Right lobe of liver (tissue), 6 donors: ENCODE data around the gene APH1B. TPM values are rescaled to one million over a fixed set of nuclear protein-coding genes. Genes with fewer than 3 reads are reported as not detected.

ENCODE experiments used
- ATAC-seq, 4 donors: fragments of 200-7000 bp; cut with Tn5 transposase; one replicate each; pipeline ENCODE4 v1.9.1; 2020; ENCODE audit warnings: mild to moderate bottlenecking in 4 of 4, moderate library complexity in 4 of 4
- DNase-seq, 3 donors: peaks; one replicate each; pipeline ENCODE4 v3.0.0-alpha.2; 2020
- H3K27ac ChIP-seq, 3 donors: fragments of 200-600 bp; one replicate each; pipeline ENCODE4 v1.8.0; 2022
- H3K27me3 ChIP-seq, 2 donors: fragments of 200-600 bp; one replicate each; pipeline ENCODE4 v1.8.0; 2022
- H3K36me3 ChIP-seq, 4 donors: fragments of 200-600 bp; sonication (generic) in 1 of 4; one replicate each; pipeline versions ENCODE4 v1.5.1 to v1.8.0; 2017 to 2022; ENCODE audit warnings: control low read depth in 1 of 4
- H3K4me1 ChIP-seq, 4 donors: fragments of 200-600 bp; sonication (generic) in 1 of 4; one replicate each; pipeline versions ENCODE4 v1.5.1 to v1.8.0; 2017 to 2022; ENCODE audit warnings: control low read depth in 1 of 4
- H3K4me3 ChIP-seq, 3 donors: fragments of 200-600 bp; one replicate each; pipeline ENCODE4 v1.8.0; 2022
- H3K9me3 ChIP-seq, 4 donors: fragments of 200-600 bp; sonication (generic) in 1 of 4; one replicate each; pipeline versions ENCODE4 v1.5.1 to v1.8.0; 2017 to 2022; ENCODE audit warnings: control low read depth in 1 of 4
- CTCF ChIP-seq, 4 donors: fragments of 200-600 bp in 3 of 4; fragments of 450-650 bp in 1 of 4; IDR thresholded peaks; one replicate each; pipeline versions ENCODE4 v1.5.1 to v1.8.0; 2016 to 2022; ENCODE audit warnings: antibody characterized with exemption in 4 of 4, mild to moderate bottlenecking in 2 of 4
- POLR2A ChIP-seq: fragments of 450-650 bp; IDR thresholded peaks from one replicate; pipeline ENCODE4 v1.6.1; 2017; ENCODE audit warnings: antibody characterized with exemption, mild to moderate bottlenecking
- whole genome bisulfite sequencing: methylation state at CpG from one replicate; pipeline ENCODE4 v1.1.6; 2018; ENCODE audit warnings: low coverage, low lambda C conversion rate; ENCODE audit not compliant: insufficient coverage; ENCODE audit errors: missing lambda C conversion rate; 5-methylcytosine and 5-hydroxymethylcytosine counted together
- intact Hi-C, 2 donors: fragments of 100-400 bp; cut with DNase I; formaldehyde crosslinking; loops; one replicate each; pipeline versions ENCODE4 v1.11.2 to v1.14.1; 2022
- total RNA-seq, 6 experiments: library from RNA; depleted of rRNA in 2 of 6; stranded (reverse); fragments of >200 nt in 2 of 6; fragmentation: NEBNext Ultra II Directional in 3 of 6; extraction: Animal tissue kit (Norgen Biotek cat#: 25700) in 3 of 6; gene quantifications; one replicate each; pipeline versions ENCODE4 v1.1.0 to v1.2.4, GENCODE V29; 2016 to 2023
- donor health status: DM: no; HTN: yes; CAD: no.
- donor health status: DM: no; HTN: no; CAD: no.
- donor health status: DM: no; HTN: no; CAD: no.
- donor health status: DM: no; HTN: yes; CAD: no.
- donor health status: DM: no; HTN: yes; CAD: no.

The APH1B gene
- total RNA-seq, 6 experiments from 2014 or later = 2.2 to 7.4 (median 4.7) TPM

- no peaks in the 10 kb centered on the region for H3K4me1 ChIP-seq
- no peaks in the 10 kb centered on the region for H3K27me3 ChIP-seq
- no peak overlapping the region for H3K4me3 ChIP-seq
- DNase-seq (no peak), ATAC-seq (peak in 1 of 4 donors; percentile 16)
- no peaks in the 10 kb centered on the region for H3K9me3 ChIP-seq
- intact Hi-C loops = loop anchor here in 1 of 2 donors (5.0 kb wide), 1 partner anchor 111 kb away; no protein-coding TSS in a partner anchor
- no peaks in the 10 kb centered on the region for H3K36me3 ChIP-seq
- TF ChIP-seq CTCF (IDR thresholded peaks at IDR 0.05) (no peak), POLR2A (no peak)
- H3K27ac ChIP-seq = peak overlapping the region in 1 of 3 donors; percentile 38
These were observed 14.1 kb downstream of the APH1B start for GRCh38 chr15:63291507-63291906.

GRCh38 chr15:63292241-63292640 is 14.8 kb downstream of the APH1B start:
- Histone ChIP-seq H3K36me3 (no peaks in the 10 kb centered on the region), H3K9me3 (no peaks in the 10 kb centered on the region), H3K4me3 (no peak overlapping the region), H3K27ac (no peak overlapping the region), H3K27me3 (no peaks in the 10 kb centered on the region), H3K4me1 (no peaks in the 10 kb centered on the region)
- ATAC-seq (no peak), DNase-seq (no peak)
- TF ChIP-seq CTCF (IDR thresholded peaks at IDR 0.05) = no peak
- TF ChIP-seq POLR2A = no peak
- WGBS = 90% methylated on average over 3 of the region's 3 CpGs
- intact Hi-C loops = loop anchor here in 1 of 2 donors (5.0 kb wide), 1 partner anchor 110 kb away; no protein-coding TSS in a partner anchor

GRCh38 chr15:63292771-63293170 is 15.4 kb downstream of the APH1B start:
- Histone ChIP-seq H3K4me1 (no peaks in the 10 kb centered on the region), H3K36me3 (no peaks in the 10 kb centered on the region), H3K27ac (no peak overlapping the region), H3K27me3 (no peaks in the 10 kb centered on the region), H3K9me3 (no peaks in the 10 kb centered on the region), H3K4me3 (no peak overlapping the region)
- intact Hi-C loops = loop anchor here in 1 of 2 donors (5.0 kb wide), 1 partner anchor 110 kb away; no protein-coding TSS in a partner anchor
- TF ChIP-seq POLR2A (no peak), CTCF (IDR thresholded peaks at IDR 0.05) (no peak)
- WGBS = 78% methylated on average over 5 of the region's 5 CpGs
- ATAC-seq (no peak), DNase-seq (no peak)

- DNase-seq (no peak), ATAC-seq (peak in 3 of 4 donors; percentile 23 to 49 (median 47))
- TF ChIP-seq POLR2A (no peak), CTCF (IDR thresholded peaks at IDR 0.05) (no peak)
- Histone ChIP-seq H3K4me1 (no peaks in the 10 kb centered on the region), H3K36me3 (no peaks in the 10 kb centered on the region), H3K4me3 (no peak overlapping the region), H3K27me3 (no peaks in the 10 kb centered on the region), H3K27ac (no peak overlapping the region), H3K9me3 (no peaks in the 10 kb centered on the region)
- intact Hi-C loops = loop anchor here in 1 of 2 donors (5.0 kb wide), 1 partner anchor 108 kb away; no protein-coding TSS in a partner anchor
- WGBS = 97% methylated on average over 3 of the region's 3 CpGs
These were observed 17.0 kb downstream of the APH1B start for GRCh38 chr15:63294359-63294758.

GRCh38 chr15:63295341-63295740 is 17.9 kb downstream of the APH1B start:
- Histone ChIP-seq H3K4me1 (no peaks in the 10 kb centered on the region), H3K27me3 (no peaks in the 10 kb centered on the region), H3K36me3 (no peaks in the 10 kb centered on the region), H3K27ac (no peak overlapping the region), H3K9me3 (no peaks in the 10 kb centered on the region), H3K4me3 (no peak overlapping the region)
- DNase-seq = no peak
- intact Hi-C loops = no loop called here
- no peak for ATAC-seq
- TF ChIP-seq POLR2A = no peak
- TF ChIP-seq CTCF (IDR thresholded peaks at IDR 0.05) = no peak
